Mesenchymal stem cell (in vitro differentiated cells and primary cell): ENCODE results near the gene PVR.

Experiments used
- DNase-seq: peaks from one replicate; pipeline ENCODE4 v3.0.0-alpha.2; 2013
- H2AFZ ChIP-seq: one replicate; pipeline ENCODE4 v1.6.1; 2013; ENCODE audit warnings: low read depth, mild to moderate bottlenecking, control low read depth, inconsistent platforms, low read length, moderate library complexity
- H2AK5ac ChIP-seq: 2 replicates; pipeline ENCODE4 v1.6.1; 2013; ENCODE audit warnings: low read length, moderate library complexity, mild to moderate bottlenecking, inconsistent platforms; ENCODE audit not compliant: severe bottlenecking
- H2BK120ac ChIP-seq: one replicate; pipeline ENCODE4 v1.6.1; 2013; ENCODE audit warnings: low read depth, mild to moderate bottlenecking, inconsistent platforms, low read length, moderate library complexity
- H2BK12ac ChIP-seq, 2 experiments: one replicate each; pipeline ENCODE4 v1.6.1; 2013; ENCODE audit warnings: inconsistent platforms in 2 of 2, low read length in 2 of 2, mild to moderate bottlenecking in 2 of 2, moderate library complexity in 2 of 2, control low read depth in 1 of 2
- H2BK15ac ChIP-seq: one replicate; pipeline ENCODE4 v1.6.1; 2013; ENCODE audit warnings: mild to moderate bottlenecking, low read depth, inconsistent platforms; ENCODE audit not compliant: poor library complexity, severe bottlenecking
- H2BK5ac ChIP-seq: 2 replicates; pipeline ENCODE4 v1.6.1; 2013; ENCODE audit warnings: low read depth, mild to moderate bottlenecking, low read length, control low read depth, inconsistent platforms; ENCODE audit not compliant: poor library complexity, severe bottlenecking
- H3K14ac ChIP-seq, 2 experiments: one replicate each; pipeline ENCODE4 v1.6.1; 2013; ENCODE audit warnings: inconsistent platforms in 2 of 2, low read length in 2 of 2, control low read depth in 1 of 2, mild to moderate bottlenecking in 1 of 2, moderate library complexity in 1 of 2
- H3K18ac ChIP-seq, 2 experiments: one replicate each; pipeline ENCODE4 v1.6.1; 2013; ENCODE audit warnings: inconsistent platforms in 2 of 2, low read length in 2 of 2, control low read depth in 1 of 2, low read depth in 1 of 2, mild to moderate bottlenecking in 1 of 2
- H3K23ac ChIP-seq, 2 experiments: one replicate each; pipeline ENCODE4 v1.6.1; 2013; ENCODE audit warnings: inconsistent platforms in 2 of 2, low read length in 2 of 2, mild to moderate bottlenecking in 2 of 2, moderate library complexity in 2 of 2, control low read depth in 1 of 2
- H3K27ac ChIP-seq: 2 replicates; pipeline ENCODE4 v1.5.1; 2013; ENCODE audit warnings: mild to moderate bottlenecking, moderate library complexity, low read length, control low read depth, inconsistent platforms; ENCODE audit not compliant: poor library complexity, severe bottlenecking
- H3K27me3 ChIP-seq, 2 experiments: 2 replicates each; pipeline versions ENCODE4 v1.6.1 to v1.7.0; 2013; ENCODE audit warnings: low read length in 2 of 2, mild to moderate bottlenecking in 2 of 2, moderate library complexity in 2 of 2, control low read depth in 1 of 2, inconsistent platforms in 1 of 2; ENCODE audit not compliant: control insufficient read depth in 1 of 2, insufficient read depth in 1 of 2
- H3K36me3 ChIP-seq, 2 experiments: 2 replicates each; pipeline versions ENCODE4 v1.6.1 to v1.7.0; 2013; ENCODE audit warnings: low read length in 2 of 2, control low read depth in 1 of 2, inconsistent platforms in 1 of 2, low read depth in 1 of 2, mild to moderate bottlenecking in 1 of 2; ENCODE audit not compliant: insufficient read depth in 2 of 2, control insufficient read depth in 1 of 2
- H3K4ac ChIP-seq, 2 experiments: one replicate each; pipeline ENCODE4 v1.6.1; 2013; ENCODE audit warnings: inconsistent platforms in 2 of 2, low read length in 2 of 2, mild to moderate bottlenecking in 2 of 2, moderate library complexity in 2 of 2, control low read depth in 1 of 2, low read depth in 1 of 2
- H3K4me1 ChIP-seq: 2 replicates; pipeline ENCODE4 v1.6.1; 2013; ENCODE audit warnings: low read depth, low read length, control low read depth; ENCODE audit not compliant: control insufficient read depth, insufficient read depth
- H3K4me2 ChIP-seq: 2 replicates; pipeline ENCODE4 v1.6.1; 2013; ENCODE audit warnings: low read length, mild to moderate bottlenecking, inconsistent platforms; ENCODE audit not compliant: poor library complexity, severe bottlenecking
- H3K4me3 ChIP-seq, 2 experiments: 2 replicates each; pipeline versions ENCODE4 v1.5.1 to v1.7.0; 2013; ENCODE audit warnings: low read length in 2 of 2, mild to moderate bottlenecking in 2 of 2, control low read depth in 1 of 2, low read depth in 1 of 2; ENCODE audit not compliant: insufficient read depth in 1 of 2
- H3K79me1 ChIP-seq: replicated peaks from 2 replicates; pipeline ENCODE4 v1.6.1; 2013; ENCODE audit warnings: mild to moderate bottlenecking, control low read depth, low read length, inconsistent platforms; ENCODE audit not compliant: poor library complexity, severe bottlenecking
- H3K9ac ChIP-seq: 2 replicates; pipeline ENCODE4 v1.7.0; 2013; ENCODE audit warnings: mild to moderate bottlenecking, low read length, moderate library complexity
- H3K9me3 ChIP-seq: 2 replicates; pipeline ENCODE4 v1.7.0; 2013; ENCODE audit warnings: mild to moderate bottlenecking, low read length; ENCODE audit not compliant: control insufficient read depth
- H4K8ac ChIP-seq: one replicate; pipeline ENCODE4 v1.6.1; 2013; ENCODE audit warnings: inconsistent platforms, mild to moderate bottlenecking, low read length, moderate library complexity
- H4K91ac ChIP-seq: one replicate; pipeline ENCODE4 v1.6.1; 2013; ENCODE audit warnings: mild to moderate bottlenecking, low read length, inconsistent platforms
- WGBS: methylation state at CpG from one replicate; pipeline ENCODE4 v1.1.7; 2013; ENCODE audit warnings: mixed read lengths; 5-methylcytosine and 5-hydroxymethylcytosine counted together

PVR gene

GRCh38 chr19:44640518-44640917 lies 3.2 kb upstream of the PVR start:
- Histone ChIP-seq H3K4me3 (no peak overlapping the region), H3K9me3 (no peaks in the 10 kb centered on the region), H3K79me1 (peaks cover 13% of the 10 kb centered on the region), H2BK120ac (no peak overlapping the region), H2BK5ac (no peak overlapping the region), H2AFZ (no peak overlapping the region), H3K4me2 (no peak overlapping the region), H2BK12ac (no peak overlapping the region), H3K4ac (no peak overlapping the region), H4K91ac (no peak overlapping the region), H3K4me1 (peaks cover 27% of the 10 kb centered on the region), H3K14ac (no peak overlapping the region), H2AK5ac (no peak overlapping the region), H3K27me3 (peaks cover 0 to 2% of the 10 kb centered on the region in 2 experiments), H3K23ac (no peak overlapping the region), H3K18ac (no peak overlapping the region), H4K8ac (no peak overlapping the region), H3K27ac (no peak overlapping the region), H2BK15ac (no peak overlapping the region), H3K9ac (no peak overlapping the region), H3K36me3 (no peaks in the 10 kb centered on the region)
- peak; percentile 31 for DNase-seq
- 91% methylated on average over 3 of the region's 3 CpGs for WGBS

- Histone ChIP-seq H3K18ac (no peak overlapping the region), H3K27ac (no peak overlapping the region), H3K4me1 (peaks cover 23% of the 10 kb centered on the region), H3K36me3 (peaks cover 0 to 4% of the 10 kb centered on the region in 2 experiments), H2BK12ac (no peak overlapping the region), H2AFZ (no peak overlapping the region), H3K4me3 (no peak overlapping the region), H2BK120ac (no peak overlapping the region), H3K79me1 (peaks cover 13% of the 10 kb centered on the region), H2BK5ac (no peak overlapping the region), H3K14ac (no peak overlapping the region), H2BK15ac (no peak overlapping the region), H2AK5ac (peak overlapping the region; percentile 87), H3K23ac (no peak overlapping the region), H3K27me3 (peaks cover 0 to 2% of the 10 kb centered on the region in 2 experiments), H4K91ac (no peak overlapping the region), H3K9me3 (no peaks in the 10 kb centered on the region), H3K9ac (no peak overlapping the region), H4K8ac (no peak overlapping the region), H3K4me2 (no peak overlapping the region), H3K4ac (no peak overlapping the region)
- WGBS: 90% methylated on average over 7 of the region's 9 CpGs
- no peak for DNase-seq
Measured at GRCh38 chr19:44641501-44642265, 2.0 kb upstream of the PVR start.

- Histone ChIP-seq H3K27me3 (peaks cover 0 to 2% of the 10 kb centered on the region in 2 experiments), H4K8ac (no peak overlapping the region), H2BK15ac (no peak overlapping the region), H3K4ac (no peak overlapping the region), H2BK120ac (no peak overlapping the region), H3K14ac (no peak overlapping the region), H3K4me2 (no peak overlapping the region), H3K4me3 (no peak overlapping the region), H2BK5ac (no peak overlapping the region), H3K36me3 (peaks cover 3 to 11% of the 10 kb centered on the region in 2 experiments), H2BK12ac (no peak overlapping the region), H3K23ac (no peak overlapping the region), H3K79me1 (peaks cover 16% of the 10 kb centered on the region), H2AK5ac (peak overlapping the region; percentile 44), H4K91ac (no peak overlapping the region), H3K27ac (no peak overlapping the region), H3K9me3 (no peaks in the 10 kb centered on the region), H3K9ac (no peak overlapping the region), H3K18ac (no peak overlapping the region), H2AFZ (no peak overlapping the region), H3K4me1 (peaks cover 25% of the 10 kb centered on the region)
- no peak for DNase-seq
- WGBS: no CpG with 5 or more reads among the region's 1 CpG
Measured at GRCh38 chr19:44642377-44642776, 1.3 kb upstream of the PVR start.

GRCh38 chr19:44644402-44645016 lies 799 bp downstream of the PVR start:
- Histone ChIP-seq H3K9me3 (no peaks in the 10 kb centered on the region), H3K9ac (peak overlapping the region; percentile 82), H3K79me1 (peaks cover 25% of the 10 kb centered on the region), H3K4me3 (peak overlapping the region; percentile 77 to 92), H3K14ac (peak overlapping the region in 1 of 2 experiments; percentile 96), H2BK5ac (peak overlapping the region; percentile 74), H2BK15ac (peak overlapping the region; percentile 76), H3K4ac (peak overlapping the region in 1 of 2 experiments; percentile 11), H3K18ac (peak overlapping the region; percentile 20 to 85), H3K4me2 (peak overlapping the region; percentile 98), H2AFZ (peak overlapping the region; percentile 78), H4K8ac (peak overlapping the region; percentile 62), H3K36me3 (peaks cover 15 to 30% of the 10 kb centered on the region in 2 experiments), H3K4me1 (peaks cover 23% of the 10 kb centered on the region), H2BK12ac (no peak overlapping the region), H3K27me3 (peaks cover 0 to 2% of the 10 kb centered on the region in 2 experiments), H4K91ac (no peak overlapping the region), H3K27ac (peak overlapping the region; percentile 84), H3K23ac (no peak overlapping the region), H2AK5ac (peak overlapping the region; percentile 88), H2BK120ac (no peak overlapping the region)
- 5% methylated on average over 8 of the region's 13 CpGs for WGBS
- peak; percentile 62 for DNase-seq
